Common myeloid progenitor, CD34-positive (primary cell): ENCODE results near the gene SPTSSB.

Source experiments
- CTCF ChIA-PET: fragments of 350-600 bp; sonication (Branson Sonifier 250); formaldehyde crosslinking; loops from one replicate; lab custom pipeline; 2021; ENCODE audit warnings: antibody characterized with exemption; lab: Charles Lee
- POLR2A ChIA-PET: fragments of 350-600 bp; sonication (Branson Sonifier 250); formaldehyde crosslinking; loops from one replicate; lab custom pipeline; 2021; ENCODE audit warnings: antibody characterized with exemption; lab: Charles Lee
- DNase-seq, 3 donors: peaks; one replicate each; pipeline versions ENCODE4 v3.0.0 to v3.0.0-alpha.2; 2013
- H3K27ac ChIP-seq, 2 experiments: 1 replicate in 1 of 2; 2 replicates in 1 of 2; pipeline ENCODE4 v1.7.0; 2013; ENCODE audit warnings: inconsistent platforms in 2 of 2, low read length in 2 of 2, mild to moderate bottlenecking in 2 of 2, low read depth in 1 of 2, moderate library complexity in 1 of 2; ENCODE audit not compliant: severe bottlenecking in 2 of 2, insufficient read depth in 1 of 2, poor library complexity in 1 of 2
- H3K27me3 ChIP-seq, 5 experiments: replicated peaks in 2 of 5; 1 replicate in 3 of 5; 2 replicates in 2 of 5; pipeline versions ENCODE4 v1.6.1 to v1.7.0; 2013; ENCODE audit warnings: low read length in 4 of 5, mild to moderate bottlenecking in 2 of 5, moderate library complexity in 2 of 5, inconsistent platforms in 1 of 5; ENCODE audit not compliant: insufficient read depth in 5 of 5, control insufficient read depth in 4 of 5
- H3K36me3 ChIP-seq, 4 experiments: 1 replicate in 2 of 4; 2 replicates in 2 of 4; pipeline versions ENCODE4 v1.6.1 to v1.7.0; 2013; ENCODE audit warnings: low read length in 3 of 4, control low read depth in 1 of 4, mild to moderate bottlenecking in 1 of 4; ENCODE audit not compliant: control insufficient read depth in 4 of 4, insufficient read depth in 4 of 4
- H3K4me1 ChIP-seq, 4 experiments: 1 replicate in 3 of 4; 2 replicates in 1 of 4; pipeline versions ENCODE4 v1.6.1 to v1.7.1; 2013; ENCODE audit warnings: low read length in 3 of 4, mild to moderate bottlenecking in 3 of 4, control low read depth in 1 of 4, inconsistent platforms in 1 of 4, moderate library complexity in 1 of 4; ENCODE audit not compliant: control insufficient read depth in 4 of 4, insufficient read depth in 4 of 4; ENCODE audit errors: control extremely low read depth in 1 of 4
- H3K4me3 ChIP-seq, 7 experiments: 1 replicate in 4 of 7; 2 replicates in 3 of 7; pipeline versions ENCODE4 v1.5.1 to v1.7.0; 2013; ENCODE audit warnings: mild to moderate bottlenecking in 7 of 7, low read length in 6 of 7, moderate library complexity in 6 of 7, inconsistent platforms in 2 of 7, low read depth in 2 of 7, control low read depth in 1 of 7; ENCODE audit not compliant: insufficient read depth in 4 of 7, control insufficient read depth in 1 of 7; ENCODE audit errors: extremely low read depth in 1 of 7
- H3K9me3 ChIP-seq, 5 experiments: 1 replicate in 4 of 5; 2 replicates in 1 of 5; pipeline versions ENCODE4 v1.6.1 to v1.7.1; 2013; ENCODE audit warnings: low read length in 4 of 5, mild to moderate bottlenecking in 2 of 5, inconsistent platforms in 1 of 5, low read depth in 1 of 5, moderate library complexity in 1 of 5; ENCODE audit not compliant: control insufficient read depth in 4 of 5, insufficient read depth in 2 of 5; ENCODE audit errors: control extremely low read depth in 1 of 5
- WGBS: methylation state at CpG from one replicate; pipeline ENCODE4 v1.1.5; 2013; ENCODE audit not compliant: insufficient coverage; 5-methylcytosine and 5-hydroxymethylcytosine counted together

Gene SPTSSB

GRCh38 chr3:161323926-161324621 lies 47.2 kb downstream of the SPTSSB start:
- Histone ChIP-seq H3K36me3 (no peaks in the 10 kb centered on the region), H3K4me3 (no peak overlapping the region), H3K4me1 (no peaks in the 10 kb centered on the region), H3K27ac (no peak overlapping the region), H3K9me3 (peaks cover 0 to 7% (median 6%) of the 10 kb centered on the region in 5 experiments), H3K27me3 (peaks cover 0 to 6% (median 0%) of the 10 kb centered on the region in 5 experiments)
- ChIA-PET POLR2A (no interaction called here), CTCF (interaction anchor here (1.4 kb wide), 1 partner anchor 48 kb away, joined by 3 read pairs; no protein-coding TSS in a partner anchor)
- DNase-seq, result no peak

- no CpG with 5 or more reads among the region's 2 CpGs for WGBS
- POLR2A ChIA-PET, result no interaction called here
- CTCF ChIA-PET, result interaction anchor here (0.7 kb wide), 1 partner anchor 85 kb away, joined by 3 read pairs; no protein-coding TSS in a partner anchor
Measured at GRCh38 chr3:161322781-161323568, 48.3 kb downstream of the SPTSSB start.

GRCh38 chr3:161320837-161321236 lies 50.5 kb downstream of the SPTSSB start:
- ChIA-PET POLR2A (no interaction called here), CTCF (interaction anchor here (1.2 kb wide), 1 partner anchor 11 kb away, joined by 3 read pairs; no protein-coding TSS in a partner anchor)
- Histone ChIP-seq H3K27ac (no peak overlapping the region), H3K4me3 (no peak overlapping the region), H3K27me3 (peaks cover 0 to 5% (median 0%) of the 10 kb centered on the region in 5 experiments), H3K4me1 (no peaks in the 10 kb centered on the region), H3K36me3 (no peaks in the 10 kb centered on the region), H3K9me3 (peaks cover 0 to 7% (median 4%) of the 10 kb centered on the region in 5 experiments)
- WGBS, result no CpG with 5 or more reads among the region's 1 CpG
- no peak for DNase-seq

More at GRCh38 chr3:161322781-161323568, 48.3 kb downstream of the SPTSSB start:
- Histone ChIP-seq H3K4me3 (no peak overlapping the region), H3K9me3 (peaks cover 0 to 7% (median 6%) of the 10 kb centered on the region in 5 experiments), H3K27ac (no peak overlapping the region), H3K36me3 (no peaks in the 10 kb centered on the region), H3K27me3 (peaks cover 0 to 6% (median 0%) of the 10 kb centered on the region in 5 experiments), H3K4me1 (no peaks in the 10 kb centered on the region)
- no peak for DNase-seq

GRCh38 chr3:161319867-161320266 lies 51.5 kb downstream of the SPTSSB start:
- CTCF ChIA-PET, result interaction anchor here (1.2 kb wide), 1 partner anchor 10 kb away, joined by 3 read pairs; no protein-coding TSS in a partner anchor
- WGBS, result 89% methylated on average over 3 of the region's 3 CpGs
- DNase-seq, result no peak
- Histone ChIP-seq H3K36me3 (no peaks in the 10 kb centered on the region), H3K4me3 (no peak overlapping the region), H3K27me3 (peaks cover 0 to 7% (median 0%) of the 10 kb centered on the region in 5 experiments), H3K9me3 (peaks cover 0 to 7% (median 4%) of the 10 kb centered on the region in 5 experiments), H3K27ac (no peak overlapping the region), H3K4me1 (no peaks in the 10 kb centered on the region)
- POLR2A ChIA-PET, result no interaction called here

GRCh38 chr3:161317077-161317476 lies 54.2 kb downstream of the SPTSSB start:
- Histone ChIP-seq H3K9me3 (peaks cover 0 to 7% (median 4%) of the 10 kb centered on the region in 5 experiments), H3K27ac (no peak overlapping the region), H3K4me3 (no peak overlapping the region), H3K36me3 (no peaks in the 10 kb centered on the region), H3K27me3 (peaks cover 0 to 14% (median 0%) of the 10 kb centered on the region in 5 experiments), H3K4me1 (no peaks in the 10 kb centered on the region)
- ChIA-PET CTCF (interaction anchor here (0.9 to 1.4 kb wide), 3 partner anchors 10 to 43 kb away, joined by 3 read pairs; no protein-coding TSS in a partner anchor), POLR2A (no interaction called here)
- no peak for DNase-seq
- no CpG with 5 or more reads among the region's 2 CpGs for WGBS

- H3K4me1 ChIP-seq, result peaks cover 0 to 4% (median 2%) of the 10 kb centered on the region in 4 experiments
- no CpG with 5 or more reads among the region's 3 CpGs for WGBS
- ChIA-PET CTCF (interaction anchor here (1.4 kb wide), 1 partner anchor 42 kb away, joined by 3 read pairs; no protein-coding TSS in a partner anchor), POLR2A (no interaction called here)
- peak in 2 of 3 donors; percentile 38 to 51 for DNase-seq
- peaks cover 0 to 7% (median 4%) of the 10 kb centered on the region in 5 experiments for H3K9me3 ChIP-seq
- H3K27ac ChIP-seq, result no peak overlapping the region
- no peaks in the 10 kb centered on the region for H3K36me3 ChIP-seq
- peaks cover 0 to 14% (median 0%) of the 10 kb centered on the region in 5 experiments for H3K27me3 ChIP-seq
- H3K4me3 ChIP-seq, result no peak overlapping the region
Measured at GRCh38 chr3:161316006-161316689, 55.2 kb downstream of the SPTSSB start.
